Measurements from ENCODE around the gene CILP2.

The CILP2 gene

DNA sequence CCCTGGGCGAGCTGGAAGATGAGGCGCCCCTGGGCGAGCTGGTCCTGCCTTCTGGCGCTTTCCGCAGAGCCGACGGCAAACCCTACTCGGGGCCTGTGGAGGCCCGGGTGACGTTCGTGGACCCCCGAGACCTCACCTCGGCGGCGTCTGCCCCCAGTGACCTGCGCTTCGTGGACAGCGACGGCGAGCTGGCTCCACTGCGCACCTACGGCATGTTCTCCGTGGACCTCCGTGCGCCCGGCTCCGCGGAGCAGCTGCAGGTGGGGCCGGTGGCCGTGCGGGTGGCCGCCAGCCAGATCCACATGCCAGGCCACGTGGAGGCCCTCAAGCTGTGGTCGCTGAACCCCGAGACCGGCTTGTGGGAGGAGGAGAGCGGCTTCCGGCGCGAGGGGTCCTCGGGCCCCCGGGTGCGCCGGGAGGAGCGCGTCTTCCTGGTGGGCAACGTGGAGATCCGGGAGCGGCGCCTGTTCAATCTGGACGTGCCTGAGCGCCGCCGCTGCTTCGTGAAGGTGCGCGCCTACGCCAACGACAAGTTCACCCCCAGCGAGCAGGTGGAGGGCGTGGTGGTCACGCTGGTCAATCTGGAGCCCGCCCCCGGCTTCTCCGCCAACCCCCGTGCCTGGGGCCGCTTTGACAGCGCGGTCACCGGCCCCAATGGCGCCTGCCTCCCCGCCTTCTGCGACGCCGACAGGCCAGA lies 6.3 kb downstream of the CILP2 start:
- Histone ChIP-seq H3K79me2 (ENCODE audit: control insufficient read depth, low read length) (no peaks in the 10 kb centered on the region), H3K36me3 (ENCODE audit: control insufficient read depth, low read length) (no peaks in the 10 kb centered on the region), H3F3A (ENCODE audit: control insufficient read depth, insufficient read depth) (no peaks in the 10 kb centered on the region), H3K27me3 (ENCODE audit: control insufficient read depth, low read length) (no peaks in the 10 kb centered on the region; the same call in 1 of the 2 replicates), H4K20me1 (ENCODE audit: control insufficient read depth, insufficient read depth, low read depth, low read length) (no peaks in the 10 kb centered on the region), H3K4me3 (ENCODE audit: low read length) (no peak overlapping the region), H3K9me3 (ENCODE audit: control insufficient read depth, insufficient read depth, low read length) (no peaks in the 10 kb centered on the region), H3K4me2 (ENCODE audit: low read length) (no peak overlapping the region), H3K27ac (ENCODE audit: low read depth, low read length) (no peak overlapping the region), H3K4me1 (ENCODE audit: control insufficient read depth, low read length) (peaks cover 11% of the 10 kb centered on the region), H3K9me2 (replicated peaks; ENCODE audit: control insufficient read depth, low read length) (no peaks in the 10 kb centered on the region)
- TF ChIP-seq, protein P1, sequence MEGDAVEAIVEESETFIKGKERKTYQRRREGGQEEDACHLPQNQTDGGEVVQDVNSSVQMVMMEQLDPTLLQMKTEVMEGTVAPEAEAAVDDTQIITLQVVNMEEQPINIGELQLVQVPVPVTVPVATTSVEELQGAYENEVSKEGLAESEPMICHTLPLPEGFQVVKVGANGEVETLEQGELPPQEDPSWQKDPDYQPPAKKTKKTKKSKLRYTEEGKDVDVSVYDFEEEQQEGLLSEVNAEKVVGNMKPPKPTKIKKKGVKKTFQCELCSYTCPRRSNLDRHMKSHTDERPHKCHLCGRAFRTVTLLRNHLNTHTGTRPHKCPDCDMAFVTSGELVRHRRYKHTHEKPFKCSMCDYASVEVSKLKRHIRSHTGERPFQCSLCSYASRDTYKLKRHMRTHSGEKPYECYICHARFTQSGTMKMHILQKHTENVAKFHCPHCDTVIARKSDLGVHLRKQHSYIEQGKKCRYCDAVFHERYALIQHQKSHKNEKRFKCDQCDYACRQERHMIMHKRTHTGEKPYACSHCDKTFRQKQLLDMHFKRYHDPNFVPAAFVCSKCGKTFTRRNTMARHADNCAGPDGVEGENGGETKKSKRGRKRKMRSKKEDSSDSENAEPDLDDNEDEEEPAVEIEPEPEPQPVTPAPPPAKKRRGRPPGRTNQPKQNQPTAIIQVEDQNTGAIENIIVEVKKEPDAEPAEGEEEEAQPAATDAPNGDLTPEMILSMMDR (IDR thresholded peaks at IDR 0.05; ENCODE audit: low read depth, low read length, poor library complexity, severe bottlenecking), result no peak
- TF ChIP-seq EZH2phosphoT487 (IDR thresholded peaks at IDR 0.05; ENCODE audit: borderline replicate concordance, low read length), result no peak

DNA sequence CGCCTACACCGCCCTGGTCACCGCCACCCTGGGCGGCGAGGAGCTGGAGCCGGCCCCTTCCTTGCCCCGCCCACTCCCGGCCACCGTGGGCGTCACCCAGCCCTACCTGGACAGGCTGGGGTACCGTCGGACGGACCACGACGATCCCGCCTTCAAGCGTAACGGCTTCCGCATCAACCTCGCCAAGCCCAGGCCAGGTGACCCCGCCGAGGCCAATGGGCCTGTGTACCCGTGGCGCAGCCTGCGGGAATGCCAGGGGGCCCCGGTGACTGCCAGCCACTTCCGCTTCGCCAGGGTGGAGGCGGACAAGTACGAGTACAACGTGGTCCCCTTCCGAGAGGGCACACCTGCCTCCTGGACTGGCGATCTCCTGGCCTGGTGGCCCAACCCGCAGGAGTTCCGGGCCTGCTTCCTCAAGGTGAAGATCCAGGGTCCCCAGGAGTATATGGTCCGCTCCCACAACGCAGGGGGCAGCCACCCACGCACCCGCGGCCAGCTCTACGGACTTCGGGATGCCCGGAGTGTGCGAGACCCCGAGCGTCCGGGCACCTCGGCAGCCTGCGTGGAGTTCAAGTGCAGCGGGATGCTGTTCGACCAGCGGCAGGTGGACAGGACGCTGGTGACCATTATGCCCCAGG lies 7.0 kb downstream of the CILP2 start:
- Histone ChIP-seq H3K9me3 (ENCODE audit: control insufficient read depth, insufficient read depth, low read length) (no peaks in the 10 kb centered on the region), H3K9me2 (replicated peaks; ENCODE audit: control insufficient read depth, low read length) (no peaks in the 10 kb centered on the region), H3K4me2 (ENCODE audit: low read length) (no peak overlapping the region), H3K4me1 (ENCODE audit: control insufficient read depth, low read length) (peaks cover 11% of the 10 kb centered on the region), H3K79me2 (ENCODE audit: control insufficient read depth, low read length) (no peaks in the 10 kb centered on the region), H4K20me1 (ENCODE audit: control insufficient read depth, insufficient read depth, low read depth, low read length) (no peaks in the 10 kb centered on the region), H3K27me3 (ENCODE audit: control insufficient read depth, low read length) (no peaks in the 10 kb centered on the region), H3K4me3 (ENCODE audit: low read length) (no peak overlapping the region), H3F3A (ENCODE audit: control insufficient read depth, insufficient read depth) (no peaks in the 10 kb centered on the region), H3K27ac (ENCODE audit: low read depth, low read length) (no peak overlapping the region), H3K36me3 (ENCODE audit: control insufficient read depth, low read length) (no peaks in the 10 kb centered on the region)
- no peak for TF ChIP-seq EZH2phosphoT487 (IDR thresholded peaks at IDR 0.05; ENCODE audit: borderline replicate concordance, low read length)
- TF ChIP-seq, protein P1 (IDR thresholded peaks at IDR 0.05; ENCODE audit: low read depth, low read length, poor library complexity, severe bottlenecking), result no peak

DNA sequence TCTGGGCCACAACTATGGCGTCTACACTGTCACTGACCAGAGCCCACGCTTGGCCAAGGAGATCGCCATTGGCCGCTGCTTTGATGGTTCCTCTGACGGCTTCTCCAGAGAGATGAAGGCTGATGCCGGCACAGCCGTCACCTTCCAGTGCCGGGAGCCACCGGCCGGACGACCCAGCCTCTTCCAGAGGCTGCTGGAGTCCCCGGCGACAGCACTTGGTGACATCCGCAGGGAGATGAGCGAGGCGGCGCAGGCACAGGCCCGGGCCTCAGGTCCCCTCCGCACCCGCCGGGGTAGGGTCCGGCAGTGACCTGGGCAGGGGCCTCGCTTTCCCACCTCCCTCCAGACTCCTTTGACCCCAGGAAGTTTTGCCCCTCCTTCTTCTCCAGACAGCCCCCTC lies 7.6 kb downstream of the CILP2 start:
- Histone ChIP-seq H3K36me3 (ENCODE audit: control insufficient read depth, low read length) (no peaks in the 10 kb centered on the region), H4K20me1 (ENCODE audit: control insufficient read depth, insufficient read depth, low read depth, low read length) (no peaks in the 10 kb centered on the region), H3K9me3 (ENCODE audit: control insufficient read depth, insufficient read depth, low read length) (no peaks in the 10 kb centered on the region), H3K4me2 (ENCODE audit: low read length) (no peak overlapping the region), H3K4me3 (ENCODE audit: low read length) (no peak overlapping the region), H3F3A (ENCODE audit: control insufficient read depth, insufficient read depth) (no peaks in the 10 kb centered on the region), H3K27me3 (ENCODE audit: control insufficient read depth, low read length) (0 out of 2 replicates have a peak, but pooled peaks cover under 1% of the 10 kb centered on the region), H3K9me2 (replicated peaks; ENCODE audit: control insufficient read depth, low read length) (no peaks in the 10 kb centered on the region), H3K4me1 (ENCODE audit: control insufficient read depth, low read length) (peaks cover 9% of the 10 kb centered on the region), H3K27ac (ENCODE audit: low read depth, low read length) (no peak overlapping the region), H3K79me2 (ENCODE audit: control insufficient read depth, low read length) (no peaks in the 10 kb centered on the region)
- TF ChIP-seq EZH2phosphoT487 (IDR thresholded peaks at IDR 0.05; ENCODE audit: borderline replicate concordance, low read length), result no peak
- TF ChIP-seq, protein P1 (IDR thresholded peaks at IDR 0.05; ENCODE audit: low read depth, low read length, poor library complexity, severe bottlenecking), result no peak

Data from DOHH2 (cell line).